Measurements from ENCODE around the gene CAMK2A. TPM values are rescaled to one million over a fixed set of nuclear protein-coding genes. Genes with fewer than 3 reads are reported as not detected.
A peak's percentile ranks its signal among the peaks of the same experiment; 100 is the strongest.

The CAMK2A gene
- total and polyA plus RNA-seq, 2 of the 4 experiments (the other 2 are of a cell fraction), result 0.18 to 0.19 TPM

GRCh38 chr5:150179019-150179620, 110.5 kb downstream of the CAMK2A start:
- no peak overlapping the region for H2BK20ac ChIP-seq (ENCODE audit: low read depth, low read length)
- peaks cover 27% of the 10 kb centered on the region for H3K27me3 ChIP-seq (ENCODE audit: control insufficient read depth, insufficient read depth, low read length)
- H3K23ac ChIP-seq (ENCODE audit: low read depth, low read length), result no peak overlapping the region
- peak overlapping the region; percentile 29 for H2AK5ac ChIP-seq (ENCODE audit: low read depth, low read length)
- POLR2A ChIA-PET (ENCODE audit: unreplicated experiment), result no interaction called here
- H4K8ac ChIP-seq (ENCODE audit: low read depth in 2 of 2, low read length in 2 of 2), result no peak overlapping the region
- no peak overlapping the region for H4K5ac ChIP-seq (ENCODE audit: low read depth, low read length)
- ATAC-seq (ENCODE audit: low read depth) (no peak), DNase-seq (no peak)
- no peak overlapping the region for H3K56ac ChIP-seq (ENCODE audit: extremely low read depth, insufficient read depth, low read length)
- no peak overlapping the region for H2BK15ac ChIP-seq (ENCODE audit: low read depth, low read length)
- H3K9ac ChIP-seq (ENCODE audit: low read depth, low read length), result no peak overlapping the region
- H3K4me2 ChIP-seq (ENCODE audit: low read depth, low read length), result no peak overlapping the region
- H2AK9ac ChIP-seq (replicated peaks; ENCODE audit: low read depth, low read length, poor library complexity), result no peak overlapping the region
- H3K9me1 ChIP-seq (ENCODE audit: insufficient read depth, low read length), result peaks cover 15% of the 10 kb centered on the region; the same call in 1 of the 2 replicates
- H3K9me3 ChIP-seq (ENCODE audit: control insufficient read depth, insufficient read depth, low read length), result no peaks in the 10 kb centered on the region
- in situ Hi-C loops (cut with MboI; ENCODE audit: low sequenced_read_pairs) (no loop called here), intact Hi-C loops (cut with micrococcal nuclease) (no loop called here), dilution Hi-C loops (cut with HindIII; ENCODE audit: low sequenced_read_pairs, unreplicated experiment) (no loop called here)
- H3K4ac ChIP-seq (ENCODE audit: low read depth, low read length), result peak overlapping the region; percentile 7; the same call in 1 of the 2 replicates
- WGBS, 2 experiments (ENCODE audit: extremely low coverage in 2 of 2, insufficient read length in 1 of 2), result 98% methylated on average over 4 of the region's 7 CpGs; no CpG with 5 or more reads in 1 of the 2 experiments
- H3K4me1 ChIP-seq (ENCODE audit: control insufficient read depth, insufficient read depth, low read length), result peaks cover 6% of the 10 kb centered on the region
- no peaks in the 10 kb centered on the region for H3K79me1 ChIP-seq (ENCODE audit: low read depth in 1 of 2, low read length in 2 of 2)
- no TSS peak for BruUV-seq (replicated peaks)
- no peak for TF ChIP-seq ELK1 (IDR thresholded peaks at IDR 0.05; ENCODE audit: borderline replicate concordance, low read depth, low read length)
- TF ChIP-seq MXI1 (IDR thresholded peaks at IDR 0.05; ENCODE audit: borderline replicate concordance, low read depth, low read length), result no peak
- TF ChIP-seq MAZ (IDR thresholded peaks at IDR 0.05; ENCODE audit: borderline replicate concordance, low read depth, low read length), result no peak
- TF ChIP-seq USF2 (IDR thresholded peaks at IDR 0.05; ENCODE audit: low read depth, low read length), result no peak
- no peak for TF ChIP-seq CEBPB (IDR thresholded peaks at IDR 0.05; ENCODE audit: low read depth, low read length)
- no peak for TF ChIP-seq RFX5 (IDR thresholded peaks at IDR 0.05; ENCODE audit: low read depth, low read length)
- no peak for TF ChIP-seq BHLHE40 (IDR thresholded peaks at IDR 0.05; ENCODE audit: low read depth, low read length)
- TF ChIP-seq FOS (IDR thresholded peaks at IDR 0.05; ENCODE audit: low read depth, low read length), result no peak
- TF ChIP-seq CHD1 (IDR thresholded peaks at IDR 0.05; ENCODE audit: low read depth, low read length), result no peak
- no peak for TF ChIP-seq CTCF (conservative IDR thresholded peaks at IDR 0.05; ENCODE audit: low read depth, low read length)
- no peak for TF ChIP-seq RAD21 (IDR thresholded peaks at IDR 0.05; ENCODE audit: low read length)
- TF ChIP-seq NFE2L2 (IDR thresholded peaks at IDR 0.05; ENCODE audit: low read depth, low read length), result no peak
- no peak for TF ChIP-seq POLR2A (IDR thresholded peaks at IDR 0.05; ENCODE audit: low read depth, low read length)
- no peak for TF ChIP-seq SMC3 (IDR thresholded peaks at IDR 0.05; ENCODE audit: low read depth, low read length)
- TF ChIP-seq MAFK (IDR thresholded peaks at IDR 0.05; ENCODE audit: low read depth, low read length), result no peak
- TF ChIP-seq RCOR1 (IDR thresholded peaks at IDR 0.05; ENCODE audit: insufficient replicate concordance, low read length), result no peak
- H3K18ac ChIP-seq (ENCODE audit: low read depth, low read length), result no peak overlapping the region
- H3K36me3 ChIP-seq (ENCODE audit: control insufficient read depth, insufficient read depth, low read length), result no peaks in the 10 kb centered on the region
- no peak overlapping the region for H3K4me3 ChIP-seq (ENCODE audit: insufficient read depth, low read depth, low read length)
- 0 out of 2 replicates have a peak overlapping the region, but pooled peaks have one; percentile 16 for H2BK120ac ChIP-seq (ENCODE audit: low read depth, low read length)
- no peak overlapping the region for H2BK5ac ChIP-seq (ENCODE audit: low read depth, low read length, poor library complexity, severe bottlenecking)
- H4K91ac ChIP-seq (ENCODE audit: insufficient read depth, low read depth, low read length), result no peak overlapping the region; the same call in 1 of the 2 replicates
- no peaks in the 10 kb centered on the region; the same call in 1 of the 2 replicates for H4K20me1 ChIP-seq (ENCODE audit: insufficient read depth, low read length)
- no peak overlapping the region for H3K27ac ChIP-seq (ENCODE audit: insufficient read depth, low read length)
- no peak overlapping the region for H3K14ac ChIP-seq (replicated peaks; ENCODE audit: low read depth, low read length)
- CTCF ChIA-PET, result no interaction called here
- no peak overlapping the region for H2AFZ ChIP-seq (replicated peaks; ENCODE audit: low read length, poor library complexity)

All from IMR-90 (cell line).